Measurements from ENCODE around the gene TERB1. TPM values are rescaled to one million over a fixed set of nuclear protein-coding genes. Genes with fewer than 3 reads are reported as not detected.

TERB1 gene
- total RNA-seq, 1 experiment from 2014 or later: not detected

GRCh38 chr16:66751992-66752322, 49.4 kb downstream of the TERB1 start:
- in situ Hi-C loops (cut with HindIII; ENCODE audit: low sequenced_read_pairs): no loop called here
- peak; percentile 11 for DNase-seq (ENCODE audit: low spot score)

- in situ Hi-C loops (cut with HindIII; ENCODE audit: low sequenced_read_pairs): no loop called here
- peak; percentile 70 for DNase-seq (ENCODE audit: low spot score)
These were observed 49.9 kb downstream of the TERB1 start, which contains the start of gene DYNC1LI2 for GRCh38 chr16:66751303-66751991. Gene DYNC1LI2 (minus strand): TSS chr16:66751609. CDS start chr16:66751591, 18 bp downstream.

- in situ Hi-C loops (cut with HindIII; ENCODE audit: low sequenced_read_pairs): no loop called here
- DNase-seq (ENCODE audit: low spot score): no peak
These were observed 50.4 kb downstream of the TERB1 start for GRCh38 chr16:66751053-66751302.

GRCh38 chr16:66750279-66751052, 50.9 kb downstream of the TERB1 start:
- DNase-seq (ENCODE audit: low spot score): no peak
- in situ Hi-C loops (cut with HindIII; ENCODE audit: low sequenced_read_pairs): no loop called here

GRCh38 chr16:66746682-66747081, 54.7 kb downstream of the TERB1 start:
- in situ Hi-C loops (cut with HindIII; ENCODE audit: low sequenced_read_pairs): no loop called here
- DNase-seq (ENCODE audit: low spot score): no peak

GRCh38 chr16:66746048-66746447, 55.3 kb downstream of the TERB1 start:
- no peak for DNase-seq (ENCODE audit: low spot score)
- in situ Hi-C loops (cut with HindIII; ENCODE audit: low sequenced_read_pairs): no loop called here

- in situ Hi-C loops (cut with HindIII; ENCODE audit: low sequenced_read_pairs): no loop called here
- DNase-seq (ENCODE audit: low spot score): peak; percentile 22
These were observed 59.2 kb downstream of the TERB1 start for GRCh38 chr16:66741950-66742808.

- DNase-seq (ENCODE audit: low spot score): peak; percentile 98
- in situ Hi-C loops (cut with HindIII; ENCODE audit: low sequenced_read_pairs): no loop called here
These were observed 60.0 kb downstream of the TERB1 start for GRCh38 chr16:66741169-66741900.

GRCh38 chr16:66740533-66740932, 60.9 kb downstream of the TERB1 start:
- peak; percentile 19 for DNase-seq (ENCODE audit: low spot score)
- in situ Hi-C loops (cut with HindIII; ENCODE audit: low sequenced_read_pairs): no loop called here

GRCh38 chr16:66740010-66740409, 61.4 kb downstream of the TERB1 start:
- in situ Hi-C loops (cut with HindIII; ENCODE audit: low sequenced_read_pairs): no loop called here
- DNase-seq (ENCODE audit: low spot score): peak; percentile 27

GRCh38 chr16:66735891-66736290, 65.5 kb downstream of the TERB1 start:
- in situ Hi-C loops (cut with HindIII; ENCODE audit: low sequenced_read_pairs): no loop called here
- no peak for DNase-seq (ENCODE audit: low spot score)

GRCh38 chr16:66731101-66731500, 70.3 kb downstream of the TERB1 start:
- no peak for DNase-seq (ENCODE audit: low spot score)
- in situ Hi-C loops (cut with HindIII; ENCODE audit: low sequenced_read_pairs): no loop called here

GRCh38 chr16:66728804-66729203, 72.6 kb downstream of the TERB1 start:
- DNase-seq (ENCODE audit: low spot score): no peak
- in situ Hi-C loops (cut with HindIII; ENCODE audit: low sequenced_read_pairs): no loop called here

- in situ Hi-C loops (cut with HindIII; ENCODE audit: low sequenced_read_pairs): no loop called here
- peak; percentile 91 for DNase-seq (ENCODE audit: low spot score)
These were observed 73.1 kb downstream of the TERB1 start for GRCh38 chr16:66728117-66728787.

- no peak for DNase-seq (ENCODE audit: low spot score)
- in situ Hi-C loops (cut with HindIII; ENCODE audit: low sequenced_read_pairs): no loop called here
These were observed 80.6 kb downstream of the TERB1 start for GRCh38 chr16:66720766-66721165.

GRCh38 chr16:66719246-66719645, 82.1 kb downstream of the TERB1 start:
- DNase-seq (ENCODE audit: low spot score): no peak
- in situ Hi-C loops (cut with HindIII; ENCODE audit: low sequenced_read_pairs): no loop called here

- in situ Hi-C loops (cut with HindIII; ENCODE audit: low sequenced_read_pairs): no loop called here
- DNase-seq (ENCODE audit: low spot score): no peak
These were observed 83.6 kb downstream of the TERB1 start for GRCh38 chr16:66717776-66718175.

GRCh38 chr16:66717112-66717675, 84.2 kb downstream of the TERB1 start:
- DNase-seq (ENCODE audit: low spot score): no peak
- in situ Hi-C loops (cut with HindIII; ENCODE audit: low sequenced_read_pairs): no loop called here

All from G401 (cell line).